ENCODE measurements around the gene NIPSNAP2.
"Not testable (repeated sequence)": the region's sequence is repeated elsewhere in the genome, so short reads cannot be mapped to it uniquely, and the experiment has no call there.

NIPSNAP2 gene

DNA sequence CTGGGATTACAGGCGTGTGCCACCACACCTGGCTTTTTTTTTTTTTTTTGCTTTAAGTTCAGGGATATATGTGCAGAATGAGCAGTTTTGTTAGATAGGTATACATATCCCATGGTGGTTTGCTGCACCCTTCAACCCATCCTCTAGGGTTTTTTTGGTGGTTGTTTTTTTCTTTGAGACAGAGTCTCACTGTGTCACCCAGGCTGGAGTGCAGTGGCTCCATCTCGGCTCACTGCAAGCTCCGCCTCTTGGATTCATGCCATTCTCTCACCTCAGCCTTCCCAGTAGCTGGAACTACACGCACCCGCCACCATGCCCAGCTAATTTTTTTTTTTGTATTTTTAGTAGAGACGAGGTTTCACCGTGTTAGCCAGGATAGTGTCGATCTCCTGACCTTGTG is 84.4 kb downstream of the NIPSNAP2 start:
- not testable (repeated sequence) for DNase-seq

Measured in CD4-positive, alpha-beta T cell treated with Interleukin-17A for 4 hours (primary cell).